Loucy (cell line): ENCODE measurements around the gene PHPT1.

ENCODE experiments used
- H2AFZ ChIP-seq: fragments of 200-600 bp; sonication (generic); 2 replicates; pipeline ENCODE4 v1.6.0; 2016; ENCODE audit warnings: antibody characterized with exemption, mild to moderate bottlenecking, low read length, moderate library complexity
- H3F3A ChIP-seq: fragments of 200-600 bp; 2 replicates; pipeline ENCODE4 v1.6.0; 2016; ENCODE audit warnings: antibody characterized with exemption, low read depth, mild to moderate bottlenecking
- H3K27me3 ChIP-seq: fragments of 200-600 bp; sonication (generic); 2 replicates; pipeline ENCODE4 v1.6.1; 2014; ENCODE audit warnings: low read length, mild to moderate bottlenecking; ENCODE audit not compliant: insufficient read depth, poor library complexity, severe bottlenecking
- H3K36me3 ChIP-seq: fragments of 200-600 bp; sonication (generic); 2 replicates; pipeline ENCODE4 v1.6.1; 2016; ENCODE audit warnings: low read length; ENCODE audit not compliant: insufficient read depth
- H3K4me1 ChIP-seq: fragments of 200-600 bp; sonication (generic); 2 replicates; pipeline ENCODE4 v1.5.1; 2014; ENCODE audit warnings: low read length, mild to moderate bottlenecking; ENCODE audit not compliant: insufficient read depth, poor library complexity, severe bottlenecking
- H3K4me2 ChIP-seq: fragments of 200-600 bp; sonication (generic); 2 replicates; pipeline ENCODE4 v1.6.0; 2014; ENCODE audit warnings: antibody characterized with exemption, low read length, low read depth, mild to moderate bottlenecking; ENCODE audit not compliant: poor library complexity, severe bottlenecking
- H3K4me3 ChIP-seq: fragments of 200-600 bp; sonication (generic); 2 replicates; pipeline ENCODE4 v1.5.1; 2014; ENCODE audit warnings: low read length, mild to moderate bottlenecking, mixed read lengths; ENCODE audit not compliant: poor library complexity, severe bottlenecking
- H3K79me2 ChIP-seq: fragments of 200-600 bp; sonication (generic); 2 replicates; pipeline ENCODE4 v1.6.1; 2014; ENCODE audit warnings: low read length; ENCODE audit not compliant: insufficient read depth
- H3K9ac ChIP-seq: fragments of 200-600 bp; sonication (generic); 2 replicates; pipeline ENCODE4 v1.6.0; 2014; ENCODE audit warnings: mild to moderate bottlenecking, low read depth, low read length, moderate library complexity; ENCODE audit not compliant: poor library complexity, severe bottlenecking
- H3K9me2 ChIP-seq: fragments of 200-600 bp; sonication (generic); replicated peaks from 2 replicates; pipeline ENCODE4 v1.6.1; 2016; ENCODE audit warnings: low read depth, low read length, mixed read lengths
- H3K9me3 ChIP-seq: fragments of 200-600 bp; sonication (generic); 2 replicates; pipeline ENCODE4 v1.6.1; 2014; ENCODE audit warnings: mild to moderate bottlenecking, antibody characterized with exemption, low read length, low read depth; ENCODE audit not compliant: insufficient read depth
- H4K20me1 ChIP-seq: fragments of 200-600 bp; sonication (generic); 2 replicates; pipeline ENCODE4 v1.6.0; 2014; ENCODE audit warnings: antibody characterized with exemption, low read length, mild to moderate bottlenecking; ENCODE audit not compliant: insufficient read depth, poor library complexity, severe bottlenecking
- EZH2phosphoT487 ChIP-seq: fragments of 200-600 bp; IDR thresholded peaks from 2 replicates; pipeline ENCODE4 v1.6.1; 2018; ENCODE audit warnings: antibody characterized with exemption, mild to moderate bottlenecking, moderate library complexity, borderline replicate concordance
- TF ChIP-seq, protein P1 (sequence below): fragments of 200-600 bp; sonication (generic); conservative IDR thresholded peaks from 2 replicates; pipeline ENCODE4 v1.5.1; 2014; ENCODE audit warnings: mild to moderate bottlenecking, antibody characterized with exemption, low read length

The PHPT1 gene

GRCh38 chr9:136854113-136854841, 5.1 kb downstream of the PHPT1 start:
- Histone ChIP-seq H3K4me2 (no peak overlapping the region), H3K9me3 (no peaks in the 10 kb centered on the region), H3K27me3 (no peaks in the 10 kb centered on the region), H4K20me1 (peaks cover 16% of the 10 kb centered on the region), H3F3A (no peaks in the 10 kb centered on the region), H3K36me3 (peaks cover 13% of the 10 kb centered on the region; the same call in 1 of the 2 replicates), H3K4me1 (peaks cover 4% of the 10 kb centered on the region), H3K9me2 (no peaks in the 10 kb centered on the region), H3K4me3 (no peak overlapping the region), H3K9ac (no peak overlapping the region), H3K79me2 (peaks cover 11% of the 10 kb centered on the region; the same call in 1 of the 2 replicates), H2AFZ (no peak overlapping the region)
- no peak for TF ChIP-seq EZH2phosphoT487
- TF ChIP-seq, protein P1, sequence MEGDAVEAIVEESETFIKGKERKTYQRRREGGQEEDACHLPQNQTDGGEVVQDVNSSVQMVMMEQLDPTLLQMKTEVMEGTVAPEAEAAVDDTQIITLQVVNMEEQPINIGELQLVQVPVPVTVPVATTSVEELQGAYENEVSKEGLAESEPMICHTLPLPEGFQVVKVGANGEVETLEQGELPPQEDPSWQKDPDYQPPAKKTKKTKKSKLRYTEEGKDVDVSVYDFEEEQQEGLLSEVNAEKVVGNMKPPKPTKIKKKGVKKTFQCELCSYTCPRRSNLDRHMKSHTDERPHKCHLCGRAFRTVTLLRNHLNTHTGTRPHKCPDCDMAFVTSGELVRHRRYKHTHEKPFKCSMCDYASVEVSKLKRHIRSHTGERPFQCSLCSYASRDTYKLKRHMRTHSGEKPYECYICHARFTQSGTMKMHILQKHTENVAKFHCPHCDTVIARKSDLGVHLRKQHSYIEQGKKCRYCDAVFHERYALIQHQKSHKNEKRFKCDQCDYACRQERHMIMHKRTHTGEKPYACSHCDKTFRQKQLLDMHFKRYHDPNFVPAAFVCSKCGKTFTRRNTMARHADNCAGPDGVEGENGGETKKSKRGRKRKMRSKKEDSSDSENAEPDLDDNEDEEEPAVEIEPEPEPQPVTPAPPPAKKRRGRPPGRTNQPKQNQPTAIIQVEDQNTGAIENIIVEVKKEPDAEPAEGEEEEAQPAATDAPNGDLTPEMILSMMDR = no peak

- peaks cover 8% of the 10 kb centered on the region; the same call in 1 of the 2 replicates for H3K79me2 ChIP-seq
Measured at GRCh38 chr9:136854842-136855460, 5.7 kb downstream of the PHPT1 start.

GRCh38 chr9:136855461-136856078, 6.4 kb downstream of the PHPT1 start:
- Histone ChIP-seq H3F3A (no peaks in the 10 kb centered on the region), H3K9me2 (no peaks in the 10 kb centered on the region), H3K27me3 (no peaks in the 10 kb centered on the region), H2AFZ (no peak overlapping the region), H4K20me1 (peaks cover 6% of the 10 kb centered on the region), H3K79me2 (peaks cover 1% of the 10 kb centered on the region; the same call in 1 of the 2 replicates), H3K9me3 (no peaks in the 10 kb centered on the region), H3K9ac (no peak overlapping the region), H3K36me3 (peaks cover 13% of the 10 kb centered on the region; the same call in 1 of the 2 replicates), H3K4me2 (no peak overlapping the region), H3K4me3 (no peak overlapping the region), H3K4me1 (no peaks in the 10 kb centered on the region)
- TF ChIP-seq, protein P1 = no peak
- TF ChIP-seq EZH2phosphoT487 = no peak

More at GRCh38 chr9:136854842-136855460, 5.7 kb downstream of the PHPT1 start:
- Histone ChIP-seq H4K20me1 (peaks cover 12% of the 10 kb centered on the region), H3K9me2 (no peaks in the 10 kb centered on the region), H3K36me3 (peaks cover 13% of the 10 kb centered on the region; the same call in 1 of the 2 replicates), H3K4me1 (peaks cover 4% of the 10 kb centered on the region), H3K4me2 (no peak overlapping the region), H3F3A (no peaks in the 10 kb centered on the region), H2AFZ (no peak overlapping the region), H3K4me3 (no peak overlapping the region), H3K9me3 (no peaks in the 10 kb centered on the region), H3K9ac (no peak overlapping the region), H3K27me3 (no peaks in the 10 kb centered on the region)
- TF ChIP-seq, protein P1 = no peak
- no peak for TF ChIP-seq EZH2phosphoT487
